Measurements from ENCODE around the gene FAM229B.

The FAM229B gene

GRCh38 chr6:112144145-112144926, 56.9 kb downstream of the FAM229B start:
- no peak for DNase-seq (ENCODE audit: low read depth)

GRCh38 chr6:112145080-112145573, 57.7 kb downstream of the FAM229B start:
- DNase-seq (ENCODE audit: low read depth) = no peak

- DNase-seq (ENCODE audit: low read depth) = no peak
These were observed 60.7 kb downstream of the FAM229B start for GRCh38 chr6:112148103-112148502.

- DNase-seq (ENCODE audit: low read depth) = no peak
These were observed 61.8 kb downstream of the FAM229B start for GRCh38 chr6:112149236-112149635.

- DNase-seq (ENCODE audit: low read depth) = no peak
These were observed 62.4 kb downstream of the FAM229B start for GRCh38 chr6:112149719-112150263.

GRCh38 chr6:112150363-112150762, 63.0 kb downstream of the FAM229B start:
- DNase-seq (ENCODE audit: low read depth) = no peak

All from CMK (cell line).